Stimulated activated CD4-positive, alpha-beta T cell treated with anti-CD3 and anti-CD28 coated beads, Interleukin-4, amount 100 ng/mL, for 24 hours (primary cell): Measurements from ENCODE around the gene GADD45GIP1.
A peak's percentile ranks its signal among the peaks of the same experiment; 100 is the strongest.
"Not testable (repeated sequence)": the region's sequence is repeated elsewhere in the genome, so short reads cannot be mapped to it uniquely, and the experiment has no call there.

Source experiments
- DNase-seq: peaks from one replicate; pipeline ENCODE4 v3.0.0-alpha.2; 2020

The GADD45GIP1 gene

DNA sequence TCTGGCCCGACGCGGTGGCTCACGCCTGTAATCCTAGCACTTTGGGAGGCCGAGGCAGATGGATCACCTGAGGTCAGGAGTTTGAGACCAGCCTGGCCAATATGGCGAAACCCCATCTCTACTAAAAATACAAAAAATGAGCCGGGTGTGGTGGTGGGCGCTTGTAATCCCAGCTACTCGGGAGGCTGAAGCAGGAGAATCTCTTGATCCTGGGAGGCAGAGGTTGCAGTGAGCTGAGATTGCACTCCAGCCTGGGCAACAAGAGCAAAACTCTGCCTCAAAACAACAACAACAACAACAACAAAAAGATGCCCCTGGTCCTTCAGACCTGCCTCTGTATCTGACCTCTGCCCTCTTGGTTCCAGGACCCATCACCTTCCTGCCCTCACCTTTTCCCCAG lies 1.4 kb downstream of the GADD45GIP1 start:
- not testable (repeated sequence) for DNase-seq

DNA sequence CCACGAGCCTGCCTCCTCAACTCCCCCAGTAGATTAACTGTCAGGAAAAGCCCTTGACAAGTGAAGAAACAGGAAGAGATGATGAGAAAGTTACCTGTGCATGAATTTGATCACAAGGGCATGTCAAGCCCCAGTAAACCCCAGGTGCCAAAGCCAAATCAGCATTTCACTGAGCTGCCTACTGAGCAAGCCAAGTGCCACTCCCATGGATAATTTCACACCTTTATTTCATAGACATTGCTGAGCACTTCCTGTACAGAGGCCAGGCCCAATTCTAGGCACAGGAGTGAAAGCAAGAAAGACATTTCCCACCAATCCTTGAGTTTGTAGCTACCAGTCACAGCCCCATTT lies 2.4 kb downstream of the GADD45GIP1 start:
- no peak for DNase-seq

DNA sequence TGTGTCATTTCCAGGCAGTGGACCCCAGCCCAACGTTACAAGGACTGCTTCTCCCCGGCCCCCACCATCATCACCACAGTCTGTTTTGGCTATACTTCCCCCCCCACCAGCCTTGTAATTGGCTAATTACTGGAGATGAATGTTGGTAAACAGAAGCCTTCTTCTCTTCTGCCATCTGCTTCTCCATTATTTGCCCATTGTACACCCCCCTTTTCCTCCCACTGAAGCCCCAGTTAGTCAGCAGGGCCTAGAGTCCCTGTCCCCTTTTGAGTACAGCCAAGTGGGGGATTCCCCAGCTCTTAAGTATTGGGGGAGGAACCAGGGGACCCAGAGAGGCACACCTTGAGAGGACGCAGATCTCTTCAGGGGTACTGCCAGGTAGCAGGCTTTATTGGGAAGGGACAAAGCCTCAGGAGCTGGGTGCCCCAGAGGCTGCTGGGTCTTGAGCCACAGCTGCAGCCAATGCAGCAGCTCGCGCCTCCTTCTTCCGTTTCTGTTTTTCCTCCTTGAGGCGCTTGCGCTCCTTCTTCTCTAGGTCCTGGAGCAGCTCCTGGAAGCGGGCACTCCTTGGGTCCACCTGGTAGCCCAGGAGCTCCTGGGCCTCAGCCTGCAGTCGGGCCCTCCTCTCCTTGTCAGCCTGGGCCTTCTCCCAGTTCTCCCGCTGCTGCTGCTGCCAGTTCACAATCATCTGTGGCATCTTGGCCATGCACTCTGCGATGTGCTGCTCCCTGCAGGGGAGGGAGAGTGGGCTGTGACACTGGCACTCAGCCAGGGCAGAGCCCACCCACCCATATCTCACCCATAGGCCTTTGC lies 3.0 kb downstream of the GADD45GIP1 start:
- no peak for DNase-seq

GRCh38 chr19:12953138-12953798 lies 3.8 kb downstream of the GADD45GIP1 start:
- no peak for DNase-seq

DNA sequence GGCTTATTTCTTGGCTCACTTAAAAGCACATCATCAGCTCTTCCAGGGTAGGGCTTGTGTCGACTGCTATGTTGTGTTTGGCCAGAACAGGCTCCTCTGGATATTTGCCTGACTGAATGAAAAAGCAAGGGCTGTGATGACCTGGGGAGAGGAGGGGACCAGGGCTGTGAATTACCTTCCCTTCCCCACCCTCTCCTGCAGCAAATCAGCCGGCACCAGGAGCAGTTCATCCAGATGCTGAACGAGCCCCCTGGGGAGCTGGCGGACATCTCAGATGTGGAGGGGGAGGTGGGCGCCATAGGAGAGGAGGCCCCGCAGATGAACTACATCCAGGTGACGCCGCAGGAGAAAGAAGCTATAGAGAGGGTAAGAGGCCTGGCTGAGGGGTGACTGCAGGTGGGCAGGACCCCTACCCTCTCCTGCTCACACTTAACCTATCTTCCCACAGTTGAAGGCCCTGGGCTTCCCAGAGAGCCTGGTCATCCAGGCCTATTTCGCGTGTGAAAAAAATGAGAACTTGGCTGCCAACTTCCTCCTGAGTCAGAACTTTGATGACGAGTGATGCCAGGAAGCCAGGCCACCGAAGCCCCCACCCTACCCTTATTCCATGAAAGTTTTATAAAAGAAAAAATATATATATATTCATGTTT lies 4.4 kb downstream of the GADD45GIP1 start:
- DNase-seq = no peak

DNA sequence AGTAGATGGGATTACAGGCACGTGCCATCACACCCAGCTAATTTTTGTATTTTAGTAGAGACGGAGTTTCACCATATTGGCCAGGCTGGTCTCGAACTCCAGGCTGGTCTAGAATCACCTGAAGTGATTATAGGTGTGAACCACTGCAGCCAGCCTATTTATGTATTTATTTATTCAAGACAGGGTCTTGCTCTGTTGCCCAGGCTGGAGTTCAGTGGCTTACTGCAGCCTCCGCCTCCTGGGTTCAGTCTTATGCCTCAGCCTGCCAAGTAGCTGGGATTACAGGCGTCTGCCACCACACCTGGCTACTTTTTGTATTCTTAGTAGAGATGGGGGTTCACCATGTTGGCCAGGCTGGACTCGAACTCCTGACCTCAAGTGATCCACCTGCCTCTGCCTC lies 5.0 kb downstream of the GADD45GIP1 start:
- not testable (repeated sequence) for DNase-seq

GRCh38 chr19:12949363-12950283 lies 7.4 kb downstream of the GADD45GIP1 start:
- DNase-seq = no peak

- no peak for DNase-seq
These were observed 8.2 kb downstream of the GADD45GIP1 start for GRCh38 chr19:12948612-12949362.

- no peak for DNase-seq
These were observed 9.1 kb downstream of the GADD45GIP1 start for GRCh38 chr19:12947702-12948611.

GRCh38 chr19:12946731-12947496 lies 10.1 kb downstream of the GADD45GIP1 start:
- DNase-seq = no peak

DNA sequence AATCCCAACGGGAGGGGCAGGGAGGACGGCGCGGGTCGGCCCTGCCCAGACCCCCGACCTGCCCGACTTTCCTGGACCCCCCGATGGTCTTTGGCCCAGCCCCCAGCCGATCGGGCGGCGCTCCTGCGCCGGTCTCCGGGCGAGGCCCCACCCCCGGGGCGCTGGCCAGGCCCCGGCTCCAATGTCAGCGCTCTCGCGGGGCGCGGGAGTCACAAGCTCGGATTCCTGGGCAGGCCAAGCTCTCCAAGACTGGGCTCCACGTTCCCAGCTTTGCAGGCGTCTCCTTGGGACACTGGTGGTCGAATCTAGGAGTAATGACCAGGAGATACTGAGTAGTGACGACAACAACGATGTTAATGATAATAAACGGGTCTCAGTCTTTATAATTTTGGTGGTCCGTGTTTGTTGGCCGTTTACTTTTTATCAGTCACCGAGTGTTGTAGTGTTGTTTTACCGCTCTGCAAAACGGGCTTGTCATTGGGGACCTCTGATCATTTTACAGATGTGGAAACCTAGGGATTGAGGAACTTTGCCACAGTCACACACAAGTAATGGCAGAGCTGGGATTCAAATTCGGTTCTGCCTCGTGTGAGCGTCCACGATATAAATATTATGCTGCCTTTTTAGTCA lies 10.8 kb downstream of the GADD45GIP1 start:
- DNase-seq = peak; percentile 65

- DNase-seq = peak; percentile 98
These were observed 11.4 kb downstream of the GADD45GIP1 start, which contains the start of gene RAD23A for GRCh38 chr19:12945479-12946091. RAD23A (plus strand) TSS chr19:12945862; CDS start chr19:12945949, 87 bp downstream.

- DNase-seq = no peak
These were observed 12.8 kb downstream of the GADD45GIP1 start for GRCh38 chr19:12944104-12944674.

DNA sequence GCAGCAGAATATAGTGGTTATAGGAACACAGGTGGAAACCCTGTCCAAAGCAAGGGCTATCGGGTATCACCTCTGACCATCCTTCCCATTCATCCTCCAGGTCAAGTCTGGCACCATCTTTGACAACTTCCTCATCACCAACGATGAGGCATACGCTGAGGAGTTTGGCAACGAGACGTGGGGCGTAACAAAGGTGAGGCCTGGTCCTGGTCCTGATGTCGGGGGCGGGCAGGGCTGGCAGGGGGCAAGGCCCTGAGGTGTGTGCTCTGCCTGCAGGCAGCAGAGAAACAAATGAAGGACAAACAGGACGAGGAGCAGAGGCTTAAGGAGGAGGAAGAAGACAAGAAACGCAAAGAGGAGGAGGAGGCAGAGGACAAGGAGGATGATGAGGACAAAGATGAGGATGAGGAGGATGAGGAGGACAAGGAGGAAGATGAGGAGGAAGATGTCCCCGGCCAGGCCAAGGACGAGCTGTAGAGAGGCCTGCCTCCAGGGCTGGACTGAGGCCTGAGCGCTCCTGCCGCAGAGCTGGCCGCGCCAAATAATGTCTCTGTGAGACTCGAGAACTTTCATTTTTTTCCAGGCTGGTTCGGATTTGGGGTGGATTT lies 13.5 kb downstream of the GADD45GIP1 start:
- DNase-seq = no peak

- DNase-seq = no peak
These were observed 16.1 kb downstream of the GADD45GIP1 start for GRCh38 chr19:12940897-12941296.

DNA sequence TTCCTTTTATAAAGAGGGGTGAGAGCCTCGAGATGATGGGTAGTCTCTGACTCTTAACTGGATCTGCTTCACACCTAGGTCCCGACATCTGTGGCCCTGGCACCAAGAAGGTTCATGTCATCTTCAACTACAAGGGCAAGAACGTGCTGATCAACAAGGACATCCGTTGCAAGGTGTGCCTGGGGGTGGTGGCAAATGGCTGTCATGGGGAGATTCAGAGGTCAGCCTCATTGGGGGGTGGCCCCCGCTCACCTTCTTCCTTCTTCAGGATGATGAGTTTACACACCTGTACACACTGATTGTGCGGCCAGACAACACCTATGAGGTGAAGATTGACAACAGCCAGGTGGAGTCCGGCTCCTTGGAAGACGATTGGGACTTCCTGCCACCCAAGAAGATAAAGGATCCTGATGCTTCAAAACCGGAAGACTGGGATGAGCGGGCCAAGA lies 17.0 kb downstream of the GADD45GIP1 start:
- no peak for DNase-seq

GRCh38 chr19:12938779-12939601 lies 18.0 kb downstream of the GADD45GIP1 start:
- peak; percentile 56 for DNase-seq
